Occipital lobe (tissue), 2 donors: ENCODE data around the gene TBCE. TPM values are rescaled to one million over a fixed set of nuclear protein-coding genes. Genes with fewer than 3 reads are reported as not detected.
"Not testable (repeated sequence)": the region's sequence is repeated elsewhere in the genome, so short reads cannot be mapped to it uniquely, and the experiment has no call there.

Experiments
- DNase-seq: peaks from one replicate; lab custom pipeline; 2025; lab: John Stamatoyannopoulos, UW
- total RNA-seq: library from RNA; depleted of rRNA; stranded (reverse); fragments of >200 nt; gene quantifications from one replicate; pipeline ENCODE4 v1.2.3, GENCODE V29; 2014

TBCE gene
- total RNA-seq, 1 donor from 2014 or later = 47.1 TPM

DNA sequence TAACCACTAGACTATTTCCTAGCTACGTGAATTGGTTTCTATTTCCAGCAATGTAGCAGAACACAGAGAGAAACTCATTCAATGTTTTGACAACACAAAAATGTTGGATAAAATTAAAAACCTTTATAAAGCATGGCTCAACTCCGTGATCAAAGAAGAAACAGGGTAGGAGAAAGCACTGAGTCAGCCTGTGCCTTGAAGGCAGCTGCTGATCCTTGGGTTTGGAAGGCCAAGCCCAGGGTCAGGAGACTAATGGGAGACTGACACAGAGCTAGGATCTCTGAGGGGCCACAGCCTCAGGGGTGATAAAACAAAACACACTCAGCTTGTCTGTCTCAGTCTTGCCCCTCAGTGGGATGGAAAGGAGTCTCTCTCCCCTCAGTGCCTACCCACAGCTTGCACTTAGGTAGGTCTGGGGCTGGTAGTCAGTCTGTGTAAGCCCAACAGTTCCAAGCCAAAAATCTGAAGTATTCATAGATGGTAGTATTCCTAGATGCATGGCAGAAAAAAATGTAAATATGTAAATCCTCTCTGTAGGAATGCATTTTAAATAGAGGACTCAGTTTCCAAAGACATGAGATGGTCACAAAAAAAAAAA is 83.8 kb downstream of the TBCE start:
- no peak for DNase-seq

DNA sequence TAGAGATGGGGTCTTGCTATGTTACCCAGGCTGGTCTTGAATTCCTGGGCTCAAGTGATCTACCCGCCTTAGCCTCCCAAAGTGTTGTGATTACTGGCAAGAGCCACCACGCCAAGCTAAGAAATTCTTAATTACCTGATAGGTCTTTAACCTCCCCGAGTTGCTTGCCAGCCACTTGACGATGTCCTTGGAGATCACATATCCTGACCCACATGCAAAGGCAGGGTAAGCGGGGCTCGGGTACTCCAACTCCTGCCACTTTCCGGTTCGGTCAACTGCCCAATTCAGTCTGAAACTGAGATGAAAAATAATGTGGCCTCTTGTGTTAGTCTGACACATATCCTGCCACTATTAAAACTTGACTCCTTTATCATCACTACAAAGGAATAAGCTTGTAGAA is 86.8 kb downstream of the TBCE start:
- DNase-seq = no peak

DNA sequence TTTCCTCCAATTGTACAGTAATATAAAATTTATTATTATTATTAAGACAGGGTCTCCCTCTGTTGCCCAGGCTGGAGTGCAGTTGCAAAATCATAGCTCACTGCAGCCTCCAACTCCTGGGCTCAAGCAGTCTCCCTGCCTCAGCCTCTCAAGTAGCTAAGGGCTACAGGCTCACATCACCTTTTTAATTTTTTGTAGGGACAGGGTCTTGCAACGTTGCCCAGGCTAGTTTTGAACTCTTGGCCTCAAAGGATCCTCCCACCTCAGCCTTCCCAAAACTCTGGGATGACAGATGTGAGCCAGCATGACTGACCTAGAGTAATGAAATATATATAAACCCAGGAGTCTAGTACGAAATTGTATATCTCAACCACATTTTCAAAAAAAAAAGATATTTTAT is 87.9 kb downstream of the TBCE start:
- no peak for DNase-seq

DNA sequence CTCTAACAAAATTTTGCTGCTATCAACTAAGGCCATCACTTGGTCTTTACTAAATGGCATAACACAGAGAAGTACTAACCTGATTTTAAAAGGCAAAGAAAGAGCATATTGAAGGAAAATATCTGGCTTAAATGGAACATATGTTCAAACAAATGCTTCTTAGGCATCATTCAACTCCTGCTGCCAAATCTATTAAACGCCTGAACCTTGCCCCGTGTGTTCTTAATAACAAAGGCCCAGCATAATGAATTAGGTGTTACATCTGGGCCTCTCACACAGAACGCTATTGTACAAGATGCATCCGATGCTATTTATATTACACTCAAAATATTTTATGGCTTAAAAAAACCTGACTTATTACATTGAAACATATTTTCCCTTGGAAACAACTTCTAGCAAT is 88.6 kb downstream of the TBCE start:
- no peak for DNase-seq

DNA sequence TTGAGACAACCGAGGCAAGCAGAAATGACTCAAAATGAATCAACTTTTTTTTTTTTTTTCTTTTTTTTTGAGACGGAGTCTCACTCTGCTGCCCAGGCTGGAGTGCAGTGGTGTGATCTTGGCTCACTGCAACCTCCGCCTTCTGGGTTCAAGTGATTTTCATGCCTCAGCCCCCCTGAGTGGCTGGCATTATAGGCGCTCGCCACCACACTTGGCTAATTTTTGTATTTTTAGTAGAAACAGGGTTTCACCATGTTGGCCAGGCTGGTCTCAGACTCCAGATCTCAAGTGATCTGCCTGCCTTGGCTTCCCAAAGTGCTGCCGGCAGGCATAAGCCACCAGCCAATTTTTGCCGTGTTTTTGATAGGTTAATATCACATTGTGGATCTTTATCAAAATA is 90.6 kb downstream of the TBCE start:
- DNase-seq = not testable (repeated sequence)

DNA sequence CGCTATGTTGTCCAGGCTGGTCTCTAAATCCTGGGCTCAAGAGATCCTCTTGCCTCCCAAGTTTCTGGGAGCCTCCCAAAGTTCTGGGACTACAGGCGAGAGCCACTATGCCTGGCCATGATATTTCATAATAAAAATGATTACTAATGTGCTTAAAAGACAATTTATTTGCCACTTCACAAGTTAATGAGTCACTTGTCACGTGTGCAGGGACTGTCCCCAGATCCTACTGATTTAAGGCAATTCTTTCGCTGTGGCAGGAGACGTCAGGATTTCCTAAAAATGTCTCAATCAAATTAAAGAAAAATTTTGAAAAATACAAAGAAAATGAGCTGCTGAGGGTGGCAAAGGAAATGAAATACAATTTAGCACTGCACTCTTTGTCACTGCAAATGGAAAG is 93.5 kb downstream of the TBCE start:
- no peak for DNase-seq

DNA sequence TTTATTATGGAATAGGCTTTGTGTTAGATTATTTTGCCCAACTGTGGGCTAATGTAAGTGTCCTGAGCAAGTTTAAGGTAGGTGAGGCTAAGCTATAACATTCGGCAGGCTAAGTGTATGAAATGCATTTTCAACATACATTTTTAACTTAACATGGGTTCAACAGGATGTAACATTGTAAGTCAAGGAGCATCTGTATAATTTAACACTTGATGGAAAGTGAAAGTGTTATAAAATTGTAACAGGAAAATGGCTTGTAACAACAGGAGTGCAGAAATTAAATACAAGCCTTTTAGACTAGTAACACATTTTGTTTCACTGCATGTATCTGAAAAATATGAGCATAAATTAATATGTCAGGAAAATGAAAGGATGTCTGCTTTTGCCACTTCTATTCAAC is 94.7 kb downstream of the TBCE start:
- no peak for DNase-seq

DNA sequence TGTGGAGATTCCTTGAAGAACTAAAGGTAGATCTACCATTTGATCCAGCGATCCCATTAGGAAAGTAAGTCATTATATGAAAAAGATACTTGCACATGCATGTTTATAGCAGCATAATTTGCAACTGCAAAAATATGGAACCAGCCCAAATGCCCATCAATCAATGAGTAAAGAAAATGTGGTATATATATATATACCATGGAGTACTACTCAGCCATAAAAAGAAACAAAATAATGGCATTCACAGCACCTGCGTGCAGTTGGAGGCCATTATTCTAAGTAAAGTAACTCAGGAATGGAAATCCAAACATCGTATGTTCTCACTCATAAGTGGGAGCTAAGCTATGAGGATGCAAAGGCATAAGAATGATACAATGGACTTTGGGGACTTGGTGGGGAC is 95.6 kb downstream of the TBCE start:
- not testable (repeated sequence) for DNase-seq

DNA sequence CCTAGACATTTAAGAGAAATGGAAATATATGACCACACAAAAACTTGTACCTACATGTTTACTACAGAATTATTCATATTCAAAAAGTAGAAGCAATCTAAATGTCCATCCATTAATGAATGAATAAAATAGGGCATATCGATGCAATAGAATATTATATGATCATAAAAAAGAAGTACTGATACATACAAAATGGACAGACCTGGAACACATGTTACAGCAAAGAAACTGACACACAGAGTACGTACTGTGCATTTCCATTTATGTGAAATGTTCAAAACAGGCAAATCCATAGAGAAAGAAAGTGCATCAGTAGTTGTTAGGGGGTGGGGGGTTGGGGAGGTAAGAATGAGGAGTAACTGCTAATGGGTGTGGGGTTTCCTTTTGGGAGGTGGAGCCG is 97.8 kb downstream of the TBCE start:
- DNase-seq = no peak

DNA sequence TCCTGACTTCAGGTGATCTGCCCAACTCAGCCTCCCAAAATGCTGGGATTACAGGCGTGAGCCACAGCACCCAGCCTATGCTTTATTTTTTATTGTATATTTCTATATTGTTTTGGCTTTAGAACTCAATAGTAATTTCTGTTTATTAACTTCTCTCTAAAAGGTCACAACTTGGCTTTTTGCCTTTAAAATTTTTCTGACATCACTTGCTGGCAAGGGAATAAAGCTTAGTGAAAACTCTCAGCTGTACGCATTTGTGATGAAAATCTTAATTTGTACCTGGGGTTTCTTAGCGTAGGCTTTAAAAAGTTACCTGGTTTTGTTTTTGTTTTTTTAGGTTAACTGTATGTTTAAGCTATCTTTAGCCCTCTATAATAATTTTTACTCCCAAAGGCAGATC is 100.8 kb downstream of the TBCE start:
- no peak for DNase-seq

DNA sequence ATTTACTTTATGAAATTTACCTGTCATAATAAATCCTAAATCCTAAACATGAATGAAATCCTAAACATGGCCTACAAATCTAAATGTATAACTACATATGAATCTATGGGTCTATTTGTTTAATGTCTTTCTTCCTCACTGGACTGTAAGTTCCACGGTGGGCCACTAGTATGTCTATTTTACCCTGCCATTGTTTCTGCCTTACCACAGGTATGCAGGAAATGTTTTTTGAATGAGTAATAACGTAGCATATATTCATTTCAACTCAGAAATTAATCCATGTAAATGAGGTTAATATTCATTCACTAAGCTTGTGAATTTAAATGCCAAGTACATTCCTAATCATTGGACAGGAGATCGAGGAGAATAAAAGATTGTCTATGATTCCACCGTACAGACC is 101.7 kb downstream of the TBCE start:
- no peak for DNase-seq

DNA sequence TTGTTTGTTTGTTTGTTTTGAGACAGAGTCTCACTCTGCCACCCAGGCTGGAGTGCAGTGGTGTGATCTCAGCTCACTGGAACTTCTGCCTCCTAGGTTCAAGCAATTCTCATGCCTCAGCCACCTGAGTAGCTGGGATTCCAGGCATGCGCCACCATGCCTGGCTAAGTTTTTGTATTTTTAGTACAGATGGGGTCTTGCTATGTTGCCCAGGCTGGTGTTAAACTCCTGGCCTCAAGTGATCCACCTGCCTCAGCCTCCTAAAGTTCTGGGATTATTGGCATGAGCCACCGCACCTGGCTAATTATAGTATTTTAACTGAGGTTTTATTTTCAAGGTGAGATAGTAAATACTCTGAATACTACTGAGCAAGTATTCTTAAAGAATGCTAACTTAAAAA is 102.7 kb downstream of the TBCE start:
- DNase-seq = not testable (repeated sequence)

DNA sequence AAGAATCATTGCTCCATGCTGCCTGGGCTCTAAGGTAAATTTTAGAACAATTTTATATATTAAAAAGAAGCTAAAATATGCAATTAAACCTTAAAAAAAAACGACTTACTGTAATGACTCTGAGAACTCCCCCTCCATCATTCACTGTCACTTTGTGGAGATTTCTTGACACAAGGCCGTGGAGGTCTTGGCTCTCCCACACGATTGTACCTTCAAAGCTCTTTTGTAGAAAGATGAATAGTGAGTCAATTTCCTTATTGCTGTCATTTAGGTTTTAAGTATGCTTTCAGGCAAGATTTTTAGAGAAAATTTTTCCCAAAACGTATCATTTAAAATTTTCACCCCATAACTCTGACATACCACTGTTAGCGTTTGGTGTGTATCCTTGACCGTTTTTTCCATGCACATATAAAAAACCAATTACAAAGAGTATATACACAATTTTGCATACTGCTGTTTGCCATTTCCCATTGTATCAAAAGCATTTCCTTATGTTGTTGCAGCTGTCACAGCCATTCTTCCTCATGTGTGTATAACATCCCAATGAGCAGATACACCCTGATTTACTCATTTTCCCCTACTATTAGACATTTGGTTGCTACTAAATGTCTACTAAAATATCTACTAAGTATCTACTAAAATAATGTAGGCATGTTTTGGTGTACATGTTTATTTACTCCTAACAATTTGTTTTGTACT is 103.7 kb downstream of the TBCE start:
- DNase-seq = no peak

DNA sequence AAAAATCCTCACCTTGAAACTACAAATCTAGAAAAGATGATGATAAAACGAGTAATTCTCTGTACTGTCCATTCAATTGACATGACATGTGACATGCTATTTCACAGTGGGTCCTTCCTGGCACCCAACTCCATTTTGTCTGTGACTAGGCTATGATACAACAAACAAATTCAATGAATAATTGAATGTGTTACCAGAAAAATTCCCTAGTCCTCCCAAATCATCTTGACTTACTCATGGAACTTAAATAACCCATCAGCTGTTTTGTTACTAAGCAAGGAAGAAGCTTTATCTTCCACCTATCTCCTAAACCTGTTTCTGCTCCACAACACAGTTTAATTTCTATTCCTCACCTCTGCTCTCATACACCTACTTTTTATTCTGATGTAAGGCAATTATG is 106.6 kb downstream of the TBCE start:
- no peak for DNase-seq

DNA sequence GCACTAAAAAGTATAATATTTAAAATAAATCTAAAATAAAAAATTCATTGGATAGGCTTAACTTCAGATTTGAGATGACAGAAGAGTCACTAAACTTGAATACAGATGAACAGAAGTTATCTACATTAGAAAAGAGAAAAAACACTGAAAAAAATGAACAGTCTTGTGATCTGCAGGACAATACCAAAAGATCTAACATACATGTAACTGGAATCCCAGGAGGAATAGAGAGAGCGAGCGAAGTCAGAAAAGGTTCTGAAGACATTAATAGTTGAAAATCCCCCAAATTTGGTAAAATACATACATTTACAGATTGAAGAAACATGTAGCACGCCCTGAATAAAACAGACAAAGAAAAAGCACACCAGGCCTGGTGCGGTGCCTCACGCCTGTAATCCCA is 115.9 kb downstream of the TBCE start:
- no peak for DNase-seq

DNA sequence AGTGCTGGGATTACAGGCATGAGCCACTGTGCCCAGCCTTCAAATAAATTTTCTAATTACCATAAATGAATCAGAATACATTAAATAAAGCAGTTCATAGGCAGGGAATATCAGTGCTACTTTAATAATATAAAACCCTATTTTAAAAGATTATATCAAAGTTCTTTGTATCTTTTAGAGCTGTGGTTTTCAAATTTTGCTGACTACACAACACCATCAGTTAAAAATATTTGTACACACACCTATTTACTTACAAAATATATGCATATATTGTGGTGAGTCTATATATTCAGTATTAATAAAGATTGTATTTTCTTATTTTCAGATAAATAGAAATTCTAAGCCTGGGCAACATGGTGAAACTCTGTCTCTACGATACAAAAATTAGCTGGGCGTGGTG is 118.3 kb downstream of the TBCE start:
- DNase-seq = no peak

DNA sequence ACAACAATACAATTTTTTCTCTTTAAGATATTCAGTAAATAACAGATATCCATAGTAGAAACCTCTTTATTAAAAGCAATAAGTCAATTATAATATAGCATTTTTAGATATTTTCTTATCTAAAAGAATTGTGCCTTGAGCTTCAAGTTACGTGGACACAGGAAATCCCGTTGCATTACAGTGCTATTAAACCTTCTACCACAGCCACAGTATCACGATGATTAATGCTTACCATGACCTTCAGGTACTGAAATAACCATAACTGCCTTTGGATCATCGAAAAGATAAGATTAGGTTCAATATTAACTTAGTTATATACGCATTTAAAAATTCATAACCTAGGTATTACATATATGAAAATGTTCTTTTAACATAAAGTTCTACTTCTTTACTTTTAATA is 119.1 kb downstream of the TBCE start:
- no peak for DNase-seq

DNA sequence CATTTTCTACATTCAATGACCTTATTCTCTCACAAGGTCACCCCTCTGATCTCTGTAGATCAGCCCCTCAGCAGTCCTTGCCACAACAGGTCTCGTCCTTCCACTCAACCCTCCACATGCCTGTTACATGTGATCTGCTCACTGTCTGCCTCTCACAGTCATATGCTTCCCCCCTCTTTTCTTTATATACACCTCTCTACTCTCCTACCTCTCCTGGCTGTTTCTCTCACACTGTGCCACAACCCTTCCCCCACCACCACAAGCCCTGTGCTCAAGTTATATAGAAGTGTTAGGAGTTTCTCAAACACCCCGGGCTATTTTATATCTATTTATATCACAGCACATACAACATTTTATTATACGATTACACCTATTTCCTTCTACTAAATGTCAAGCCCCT is 124.4 kb downstream of the TBCE start:
- no peak for DNase-seq

DNA sequence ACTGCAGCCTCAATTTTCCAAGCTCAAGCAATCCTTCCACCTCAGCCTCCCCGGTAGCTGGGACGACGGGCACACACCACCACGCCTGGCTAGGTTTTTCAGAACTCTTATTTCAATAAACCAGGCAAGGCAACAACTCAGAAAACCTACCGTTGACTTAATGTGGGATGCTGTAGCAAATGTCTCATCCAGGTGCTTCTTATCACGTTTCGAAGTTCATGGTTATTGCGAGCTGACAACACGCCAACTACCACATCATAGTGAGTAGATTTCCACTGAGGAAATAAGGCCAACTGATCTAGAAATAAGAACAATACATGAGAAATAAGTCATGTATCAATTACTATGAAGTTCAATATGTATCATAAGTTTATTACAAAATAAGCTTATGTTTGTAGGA is 127.3 kb downstream of the TBCE start:
- no peak for DNase-seq

DNA sequence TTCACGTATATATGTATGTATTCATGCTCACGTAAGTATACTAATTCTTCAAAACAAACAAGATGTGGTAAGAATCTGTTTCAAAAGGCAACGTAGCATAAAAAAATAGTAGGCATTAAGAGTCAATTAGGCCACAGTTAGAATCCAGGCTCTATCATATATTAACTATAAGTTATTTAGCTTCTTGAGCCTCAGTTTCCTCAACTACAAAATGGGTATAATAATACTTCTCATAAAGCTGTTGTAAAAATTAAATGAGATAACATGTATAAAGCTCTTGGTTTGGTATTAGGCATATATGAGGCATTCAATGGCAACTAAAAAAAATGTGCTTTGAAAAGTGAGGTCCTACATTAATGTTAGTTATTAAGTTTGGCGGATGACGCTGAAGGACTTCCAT is 127.8 kb downstream of the TBCE start:
- DNase-seq = no peak

DNA sequence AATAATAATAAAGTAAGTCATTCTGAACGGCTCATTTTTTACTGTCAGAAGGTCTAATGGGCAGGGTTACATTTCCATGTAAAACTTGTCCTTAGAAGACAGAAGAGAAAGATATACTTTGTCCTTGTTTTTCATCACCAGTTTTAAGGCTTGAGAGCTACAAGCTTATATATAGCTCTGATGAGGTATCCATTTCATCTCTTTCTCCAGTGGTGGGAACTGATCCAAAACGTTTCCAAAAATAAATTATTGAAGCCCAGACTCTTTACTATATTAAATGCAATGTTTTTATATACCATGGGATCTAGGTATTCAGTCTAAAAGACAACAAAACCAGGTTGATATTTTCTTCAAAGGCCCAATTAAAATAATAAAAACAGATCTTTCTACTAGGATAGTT is 128.3 kb downstream of the TBCE start:
- DNase-seq = no peak

DNA sequence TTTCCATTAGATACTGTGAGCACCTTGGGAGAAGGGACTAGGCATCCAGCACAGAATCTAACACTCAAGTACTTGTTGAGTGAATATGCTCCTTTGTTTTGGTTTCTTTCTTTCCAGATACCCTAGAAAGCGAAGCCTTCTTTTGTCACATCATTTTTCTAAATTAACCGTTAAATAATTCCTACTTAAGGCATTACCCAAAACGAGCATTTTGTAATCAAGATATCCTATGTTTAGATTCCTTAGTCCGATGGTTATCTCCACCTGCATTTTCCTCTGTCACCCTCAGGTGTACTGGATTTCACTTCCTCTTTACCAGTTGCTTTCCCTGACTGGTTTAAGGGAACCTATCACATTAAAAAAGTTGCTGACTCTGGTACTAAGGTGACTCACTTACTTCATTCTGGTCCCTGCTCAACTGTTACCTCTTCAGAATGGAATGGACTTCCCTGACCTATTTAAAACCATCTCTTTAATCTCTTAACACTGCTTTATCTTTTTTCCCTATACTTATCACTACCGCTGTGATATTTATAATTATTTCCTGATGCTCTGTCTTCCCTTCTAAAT is 133.8 kb downstream of the TBCE start:
- no peak for DNase-seq
